MM.1S (cell line): Measurements from ENCODE around the gene ANKRD13B.

Experiments used
- EZH2 ChIP-seq: fragments of 300-600 bp; sonication (generic); optimal IDR thresholded peaks from 2 replicates; pipeline ENCODE3; 2017; ENCODE audit warnings: low read depth, mild to moderate bottlenecking, antibody characterized with exemption, low read length, mixed read lengths
- EZH2phosphoT487 ChIP-seq: fragments of 300-600 bp; sonication (generic); IDR thresholded peaks from 2 replicates; pipeline ENCODE4 v1.6.1; 2018; ENCODE audit warnings: antibody characterized with exemption, low read length
- TF ChIP-seq, protein P1 (sequence below): fragments of 300-600 bp; sonication (generic); IDR thresholded peaks from 2 replicates; pipeline ENCODE4 v1.5.1; 2016; ENCODE audit warnings: antibody characterized with exemption, low read length, mixed read lengths

DNA sequence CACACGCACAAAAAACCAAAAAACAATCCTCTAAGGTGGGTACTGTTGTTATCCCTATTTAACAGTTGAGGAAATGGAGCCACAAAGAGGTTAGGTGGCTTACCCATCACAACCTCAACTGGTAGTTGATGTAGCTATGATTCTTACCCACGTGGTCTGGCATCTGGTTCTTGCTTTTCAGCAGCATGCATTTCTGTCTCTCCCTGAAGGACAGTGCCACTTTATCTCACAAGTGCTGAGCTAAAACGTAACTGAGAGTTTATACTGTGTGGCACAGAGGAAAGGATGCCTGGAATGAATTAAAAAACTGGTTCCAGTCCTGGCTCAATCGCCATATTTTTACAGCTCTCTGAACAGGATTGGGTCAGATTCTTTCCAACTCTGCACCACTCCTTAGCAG lies 31.7 kb downstream of the ANKRD13B start:
- TF ChIP-seq, protein P1, sequence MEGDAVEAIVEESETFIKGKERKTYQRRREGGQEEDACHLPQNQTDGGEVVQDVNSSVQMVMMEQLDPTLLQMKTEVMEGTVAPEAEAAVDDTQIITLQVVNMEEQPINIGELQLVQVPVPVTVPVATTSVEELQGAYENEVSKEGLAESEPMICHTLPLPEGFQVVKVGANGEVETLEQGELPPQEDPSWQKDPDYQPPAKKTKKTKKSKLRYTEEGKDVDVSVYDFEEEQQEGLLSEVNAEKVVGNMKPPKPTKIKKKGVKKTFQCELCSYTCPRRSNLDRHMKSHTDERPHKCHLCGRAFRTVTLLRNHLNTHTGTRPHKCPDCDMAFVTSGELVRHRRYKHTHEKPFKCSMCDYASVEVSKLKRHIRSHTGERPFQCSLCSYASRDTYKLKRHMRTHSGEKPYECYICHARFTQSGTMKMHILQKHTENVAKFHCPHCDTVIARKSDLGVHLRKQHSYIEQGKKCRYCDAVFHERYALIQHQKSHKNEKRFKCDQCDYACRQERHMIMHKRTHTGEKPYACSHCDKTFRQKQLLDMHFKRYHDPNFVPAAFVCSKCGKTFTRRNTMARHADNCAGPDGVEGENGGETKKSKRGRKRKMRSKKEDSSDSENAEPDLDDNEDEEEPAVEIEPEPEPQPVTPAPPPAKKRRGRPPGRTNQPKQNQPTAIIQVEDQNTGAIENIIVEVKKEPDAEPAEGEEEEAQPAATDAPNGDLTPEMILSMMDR: no peak
- TF ChIP-seq EZH2 (no peak), EZH2phosphoT487 (no peak)
